HG03108 (cell line): ENCODE data around the gene CDHR5.
"Not testable (repeated sequence)": the region's sequence is repeated elsewhere in the genome, so short reads cannot be mapped to it uniquely, and the experiment has no call there.

Source experiments
- ATAC-seq: cut with Tn5 transposase; IDR thresholded peaks from one replicate; pipeline ENCODE4 v1.9.1; 2021; ENCODE audit warnings: moderate library complexity; ENCODE audit not compliant: unreplicated experiment

Gene CDHR5

DNA sequence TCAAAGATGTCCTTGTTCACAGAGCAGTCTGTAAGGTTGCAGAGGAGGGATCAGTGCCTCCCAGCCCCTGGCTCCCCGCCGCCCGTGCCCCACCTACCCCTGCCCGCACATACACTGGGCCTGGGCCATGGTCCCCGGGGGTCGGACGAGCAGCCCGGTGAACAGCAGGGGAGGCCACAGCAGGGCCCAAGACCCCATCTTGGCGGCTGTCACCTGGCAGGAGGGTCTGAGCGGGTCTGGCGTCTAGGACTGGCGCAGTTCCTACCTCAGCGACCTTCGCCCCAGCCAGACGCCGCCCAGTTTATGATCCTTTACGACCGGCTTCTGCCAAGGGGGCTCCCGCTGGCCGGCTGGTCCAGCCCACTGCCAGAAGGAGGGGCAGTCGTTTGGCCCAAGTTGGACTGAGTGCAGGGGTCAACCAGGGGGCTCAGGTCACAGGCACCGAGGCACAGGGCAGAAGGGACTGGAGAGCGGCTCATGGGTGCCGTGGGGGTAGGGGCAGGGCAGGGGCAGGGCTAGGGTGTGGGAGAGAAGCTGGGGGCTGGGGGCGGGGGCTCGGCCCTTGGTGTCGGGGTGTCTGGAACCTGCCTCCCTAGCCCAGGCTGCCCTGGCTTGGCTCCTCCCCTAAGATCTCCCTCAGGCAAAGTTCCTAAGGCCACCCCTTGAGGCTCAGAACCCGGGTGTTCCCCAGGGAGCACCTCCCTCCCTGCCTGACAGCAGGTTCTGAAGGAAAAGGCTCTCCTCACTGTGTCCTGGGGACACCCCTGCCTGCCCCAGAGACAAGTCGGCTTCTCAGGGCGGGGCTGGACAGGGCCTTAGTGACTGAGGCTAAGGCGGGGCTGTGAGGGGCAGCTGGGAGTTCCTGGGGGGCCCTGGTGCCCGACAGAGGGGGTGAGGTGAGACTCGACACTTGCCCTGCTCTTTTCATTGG, at the start of gene CDHR5:
Gene CDHR5, minus strand, starts transcription at position 251 of the 931 bp plus-strand sequence. Its CDS starts 53 bp downstream, at position 198.
- no peak for ATAC-seq

DNA sequence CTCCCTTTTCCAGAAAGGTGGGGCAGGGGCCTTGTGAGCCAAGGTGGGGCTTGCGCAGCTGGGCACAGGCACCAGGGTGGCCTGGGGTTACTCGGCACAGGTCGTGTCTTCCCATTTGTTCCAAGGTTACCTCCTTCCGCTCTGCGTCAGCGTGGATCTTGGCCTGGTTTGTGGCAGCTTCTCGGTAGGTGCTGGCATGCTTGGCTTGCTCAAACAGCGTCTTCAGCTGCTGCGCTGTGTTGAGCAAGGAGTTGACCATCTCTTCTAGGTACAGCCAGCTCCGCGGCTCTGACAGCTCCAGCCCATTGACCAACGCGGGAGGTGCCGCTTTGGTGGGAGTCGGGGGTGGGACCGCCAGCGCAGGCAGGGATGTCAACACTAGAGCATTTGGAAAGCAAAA, 49.7 kb upstream of the CDHR5 start:
- no peak for ATAC-seq

DNA sequence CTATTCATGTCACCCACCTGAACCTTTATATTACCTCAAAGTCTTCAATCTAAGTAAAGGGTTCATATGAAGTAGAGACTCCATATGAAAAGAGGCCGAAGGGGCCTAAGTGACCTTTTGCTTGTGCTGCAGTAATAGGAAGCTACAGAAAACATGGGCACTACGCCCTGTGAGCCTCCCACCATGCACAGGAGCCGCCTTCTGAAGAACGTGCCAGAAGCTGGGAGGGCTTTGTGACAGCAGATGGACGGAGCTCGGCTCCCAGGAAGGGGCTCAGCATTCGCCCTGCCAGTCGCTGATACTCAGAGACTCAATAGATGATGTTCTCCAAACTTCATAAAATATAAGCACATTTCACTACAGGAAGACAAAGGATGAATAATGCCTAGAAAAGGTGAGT, 49.1 kb upstream of the CDHR5 start:
- no peak for ATAC-seq

- ATAC-seq = no peak
Measured at GRCh38 chr11:665704-666281, 41.0 kb upstream of the CDHR5 start.

DNA sequence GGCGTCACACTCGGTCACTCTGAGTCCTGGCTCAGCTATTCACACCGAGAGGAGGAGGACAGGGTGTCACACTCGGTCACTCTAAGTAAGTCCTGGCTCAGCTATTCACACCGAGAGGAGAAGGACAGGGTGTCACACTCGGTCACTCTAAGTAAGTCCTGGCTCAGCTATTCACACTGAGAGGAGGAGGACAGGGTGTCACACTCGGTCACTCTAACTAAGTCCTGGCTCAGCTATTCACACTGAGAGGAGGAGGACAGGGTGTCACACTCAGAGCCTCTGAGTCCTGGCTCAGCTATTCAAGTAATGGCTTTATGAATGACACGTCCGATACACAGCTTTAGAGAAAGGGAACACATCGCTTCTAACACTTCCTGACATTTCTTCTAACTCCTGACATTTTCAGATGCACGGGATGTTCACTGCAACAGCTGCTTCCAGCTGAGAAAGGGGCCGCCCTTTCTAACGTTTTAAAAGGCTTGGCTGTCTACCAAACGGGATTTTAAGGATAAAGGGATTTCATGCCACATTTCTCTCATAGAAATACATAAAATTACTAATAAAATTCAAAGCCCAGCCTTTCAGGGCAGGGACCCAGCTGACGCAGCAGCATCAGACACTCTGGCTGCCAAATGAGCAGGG, 40.4 kb upstream of the CDHR5 start:
- ATAC-seq = no peak

- no peak for ATAC-seq
Measured at GRCh38 chr11:662689-663274, 38.0 kb upstream of the CDHR5 start.

DNA sequence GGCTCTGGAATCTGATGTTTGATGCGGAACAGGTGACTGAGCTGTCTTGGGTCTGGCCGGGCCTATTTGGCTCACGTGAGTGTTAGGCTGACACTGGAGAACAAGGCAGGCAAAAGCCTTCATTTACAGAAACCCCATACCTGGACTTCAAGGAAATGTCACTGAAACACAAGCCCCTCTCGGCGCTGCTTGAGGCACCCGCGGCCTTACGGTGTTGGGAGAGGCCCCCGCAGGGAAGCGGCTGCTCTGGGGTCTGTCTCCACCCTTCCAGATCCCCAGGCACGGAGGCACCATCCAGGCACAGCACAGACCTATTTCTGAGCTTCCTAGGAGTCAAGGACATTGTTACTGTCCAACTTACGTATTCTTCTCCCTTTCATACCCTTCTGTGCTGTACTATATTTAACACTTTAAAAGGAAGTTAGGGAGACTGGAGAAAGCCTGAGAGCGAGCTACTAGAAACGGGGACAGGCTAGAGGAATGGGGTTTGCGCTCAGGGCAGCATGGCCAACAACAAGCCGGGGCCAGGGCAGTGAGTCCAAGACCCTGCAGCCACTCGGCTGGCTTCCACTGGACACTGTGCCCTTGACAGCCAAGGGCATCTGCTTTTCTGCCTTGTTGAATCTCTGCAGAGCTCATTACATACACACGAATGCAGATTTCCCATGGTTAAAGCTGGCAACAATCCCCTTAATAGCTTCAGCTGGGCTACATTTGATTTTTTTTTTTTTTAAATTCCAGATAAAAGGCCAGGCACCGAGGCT, 36.1 kb upstream of the CDHR5 start:
- no peak for ATAC-seq

DNA sequence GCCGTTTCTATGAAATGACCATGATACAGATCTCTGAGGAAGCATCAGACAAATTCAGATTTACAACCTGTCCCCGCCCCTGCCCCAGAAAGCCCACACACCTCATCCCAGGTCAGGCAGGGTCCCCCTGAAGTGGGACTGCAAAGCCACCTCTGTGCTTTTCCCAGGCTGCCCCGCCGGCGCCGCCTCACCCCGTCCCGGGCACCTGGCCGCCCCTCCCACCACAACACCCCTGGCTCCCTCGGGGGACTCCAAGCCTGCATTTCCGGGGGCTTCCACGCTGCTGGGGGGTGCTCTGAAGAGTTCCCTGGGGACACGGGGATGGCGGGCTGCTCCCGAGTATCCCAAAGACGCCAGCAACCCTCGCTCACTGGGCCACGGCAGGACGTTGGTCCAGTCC, 35.5 kb upstream of the CDHR5 start:
- ATAC-seq = no peak

DNA sequence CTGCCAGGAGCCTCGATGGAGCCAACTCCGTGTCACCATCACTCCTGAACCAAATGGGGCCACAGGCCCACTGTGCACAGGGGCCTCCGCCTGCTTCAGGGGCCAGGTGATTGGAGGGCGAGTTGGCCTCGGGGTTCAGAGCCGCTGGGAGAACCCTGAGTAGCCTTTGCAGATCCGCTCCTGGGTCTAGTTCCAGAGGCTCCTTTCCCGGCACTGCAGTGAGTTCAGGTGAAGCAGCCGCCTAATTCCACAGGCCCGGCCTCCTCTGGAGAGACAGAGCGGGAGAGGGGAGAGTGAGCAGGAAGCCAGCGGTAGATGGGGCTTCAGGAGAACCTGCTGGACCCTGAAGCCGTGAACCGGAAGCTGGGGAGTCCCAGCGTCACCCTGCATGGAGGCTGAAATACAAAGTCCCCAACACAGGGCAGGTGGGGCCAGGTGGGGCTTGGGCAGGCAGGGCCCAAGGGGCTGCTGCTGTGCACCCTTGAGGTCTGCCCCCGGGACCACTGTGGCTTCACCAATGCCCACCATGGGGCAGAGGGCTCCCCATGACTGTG, 34.9 kb upstream of the CDHR5 start:
- no peak for ATAC-seq

DNA sequence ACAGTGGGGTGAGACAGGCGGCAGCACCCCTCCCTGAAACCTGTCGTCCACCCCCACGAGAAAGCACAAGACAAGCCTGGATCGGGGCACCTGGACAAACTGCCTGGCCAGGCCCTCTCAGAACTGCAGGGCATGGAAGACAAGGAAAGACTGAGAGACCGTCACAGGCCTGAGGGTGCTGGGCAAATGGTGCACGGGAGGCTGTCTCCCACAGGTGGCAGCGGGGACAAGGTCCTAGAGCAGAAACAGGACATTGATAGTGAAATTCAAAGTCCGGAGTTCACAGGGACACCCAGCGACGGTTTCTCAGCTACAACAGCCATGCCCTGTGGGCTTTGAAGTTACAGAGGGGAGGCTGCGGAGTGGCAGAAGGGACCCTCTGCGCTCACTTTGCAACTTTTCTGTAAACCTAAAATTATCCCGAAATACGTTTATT, 33.0 kb upstream of the CDHR5 start:
- no peak for ATAC-seq

DNA sequence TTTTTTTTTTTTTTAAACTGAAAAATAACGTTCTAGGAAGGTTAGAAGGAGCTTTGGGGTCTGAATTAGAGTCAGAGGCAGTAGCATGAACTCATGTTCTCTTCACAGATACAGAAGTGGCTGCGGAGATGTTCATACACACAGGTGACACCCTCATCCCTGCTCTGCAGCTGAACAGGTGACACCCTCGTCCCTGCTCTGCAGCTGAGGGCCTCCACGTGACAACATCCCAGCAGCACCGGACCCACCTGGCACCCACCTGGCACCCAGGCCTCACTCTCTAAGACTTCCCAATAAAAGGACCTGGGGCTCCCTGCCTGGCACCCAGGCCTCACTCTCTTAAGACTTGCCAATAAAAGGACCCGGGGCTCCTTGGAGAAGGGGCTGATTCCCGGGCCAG, 32.1 kb upstream of the CDHR5 start:
- ATAC-seq = no peak

- ATAC-seq = no peak
Measured at GRCh38 chr11:656426-656825, 31.7 kb upstream of the CDHR5 start.

- ATAC-seq = no peak
Measured at GRCh38 chr11:655036-655726, 30.4 kb upstream of the CDHR5 start.

DNA sequence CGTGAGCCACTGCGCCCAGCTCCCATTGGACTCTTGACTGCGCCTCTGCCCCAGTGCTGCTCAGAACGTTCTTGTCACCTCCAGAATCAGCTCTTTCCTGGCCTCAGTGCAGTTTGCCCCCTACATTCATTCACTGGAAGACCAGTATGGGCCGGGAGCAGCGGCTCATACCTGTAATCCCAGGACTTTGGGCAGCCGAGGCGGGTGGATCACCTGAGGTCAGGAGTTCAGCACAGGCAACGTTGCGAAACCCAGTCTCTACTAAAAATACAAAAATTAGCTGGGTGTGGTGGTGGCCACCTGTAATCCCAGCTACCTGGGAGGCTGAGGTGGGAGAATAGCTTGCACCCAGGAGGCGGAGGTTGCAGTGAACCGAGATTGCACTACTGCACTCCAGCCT, 29.7 kb upstream of the CDHR5 start:
- not testable (repeated sequence) for ATAC-seq

- no peak for ATAC-seq
Measured at GRCh38 chr11:653837-654236, 29.1 kb upstream of the CDHR5 start.

DNA sequence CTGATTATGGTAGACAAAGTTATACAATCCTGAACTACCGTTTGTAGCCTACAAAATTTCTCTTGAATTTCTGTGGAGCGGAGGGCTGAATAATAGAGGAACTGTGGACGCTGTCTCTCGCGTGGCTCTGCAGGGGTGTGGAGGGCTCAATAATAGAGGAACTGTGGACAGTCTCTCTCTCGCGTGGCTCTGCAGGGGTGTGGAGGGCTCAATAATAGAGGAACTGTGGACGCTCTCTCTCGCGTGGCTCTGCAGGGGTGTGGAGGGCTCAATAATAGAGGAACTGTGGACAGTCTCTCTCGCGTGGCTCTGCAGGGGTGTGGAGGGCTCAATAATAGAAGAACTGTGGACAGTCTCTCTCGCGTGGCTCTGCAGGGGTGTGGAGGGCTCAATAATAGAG, 28.4 kb upstream of the CDHR5 start:
- ATAC-seq = not testable (repeated sequence)

DNA sequence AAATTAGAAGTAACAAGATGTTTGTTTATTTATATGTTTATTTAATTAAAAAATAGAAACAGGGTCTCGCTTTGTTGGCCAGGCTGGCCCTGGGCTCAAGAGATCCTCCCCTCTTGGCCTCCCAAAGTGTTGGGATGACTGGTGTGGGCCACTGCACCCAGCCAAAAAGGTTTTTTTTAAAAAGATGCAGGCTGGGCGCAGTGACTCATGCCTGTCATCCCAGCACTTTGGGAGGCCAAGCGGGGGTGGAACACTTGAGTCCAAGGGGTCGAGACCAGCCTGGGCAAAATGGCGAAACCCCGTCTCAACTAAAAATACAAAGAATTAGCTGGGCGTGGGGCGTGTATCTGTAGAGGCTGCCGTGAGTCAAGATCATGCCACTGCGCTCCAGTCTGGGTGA, 25.7 kb upstream of the CDHR5 start:
- ATAC-seq = no peak

DNA sequence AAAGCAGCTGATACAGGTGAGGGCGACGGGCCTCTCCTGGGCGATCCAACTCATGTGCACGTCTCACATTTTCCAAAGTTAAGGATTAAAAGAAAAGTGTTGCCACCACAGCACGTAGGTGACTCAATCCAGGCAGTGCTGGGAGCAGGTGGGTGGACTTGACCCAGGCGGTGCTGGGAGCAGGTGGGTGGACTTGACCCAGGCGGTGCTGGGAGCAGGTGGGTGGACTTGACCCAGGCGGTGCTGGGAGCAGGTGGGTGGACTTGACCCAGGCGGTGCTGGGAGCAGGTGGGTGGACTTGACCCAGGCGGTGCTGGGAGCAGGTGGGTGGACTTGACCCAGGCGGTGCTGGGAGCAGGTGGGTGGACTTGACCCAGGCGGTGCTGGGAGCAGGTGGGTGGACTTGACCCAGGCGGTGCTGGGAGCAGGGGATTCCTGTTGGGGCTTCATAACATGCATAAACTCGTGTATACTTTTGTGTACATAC, 23.0 kb upstream of the CDHR5 start:
- ATAC-seq = not testable (repeated sequence)

GRCh38 chr11:646214-646613, 21.5 kb upstream of the CDHR5 start:
- no peak for ATAC-seq

DNA sequence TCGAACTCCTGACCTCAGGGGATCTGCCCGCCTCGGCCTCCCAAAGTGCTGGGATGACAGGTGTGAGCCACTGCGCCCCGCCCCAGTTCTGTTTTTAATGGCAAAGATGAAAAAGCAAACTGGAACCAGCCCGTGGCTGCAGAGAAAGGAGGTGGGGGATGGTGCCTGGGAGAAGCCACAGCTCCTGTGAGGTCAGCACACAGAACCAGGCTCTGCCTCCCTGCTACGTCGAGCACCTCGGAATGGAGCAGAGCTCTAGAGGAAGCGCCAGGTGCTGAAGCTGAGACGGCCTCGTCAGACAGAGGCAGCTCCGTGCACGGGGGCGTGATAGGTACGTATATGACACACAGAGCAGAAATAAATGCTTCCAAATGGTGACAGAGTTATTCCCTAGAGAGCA, 20.8 kb upstream of the CDHR5 start:
- ATAC-seq = no peak
